Astrocyte (in vitro differentiated cells and primary cell): ENCODE measurements around the gene RAET1L. TPM values are rescaled to one million over a fixed set of nuclear protein-coding genes. Genes with fewer than 3 reads are reported as not detected.

ENCODE experiments used
- total RNA-seq: library from RNA; stranded (reverse); gene quantifications from 2 replicates; pipeline ENCODE4 v1.2.1, GENCODE V29; 2021

The RAET1L gene
- total RNA-seq, 1 donor from 2014 or later: not detected

Other genes with a start within 250 kb of the RAET1L start
- gene LRP11, start 161.2 kb downstream of the RAET1L start, total RNA-seq: 24.2 and 26.2 TPM in 2 replicates
- not detected in 2 replicates for gene RAET1E, start 127.4 kb downstream of the RAET1L start, total RNA-seq
- not detected in 2 replicates for gene RAET1G, start 102.4 kb downstream of the RAET1L start, total RNA-seq
- 7.3 and 7.5 TPM in 2 replicates for gene ULBP2, start 83.5 kb downstream of the RAET1L start, total RNA-seq
- 7.4 and 8.8 TPM in 2 replicates for gene ULBP1, start 61.6 kb downstream of the RAET1L start, total RNA-seq
- gene ULBP3, start 43.6 kb upstream of the RAET1L start, total RNA-seq: 14.7 and 17.4 TPM in 2 replicates
- 3.9 and 6.6 TPM in 2 replicates for gene PPP1R14C, start 117.5 kb upstream of the RAET1L start, total RNA-seq